A549 (cell line): Measurements from ENCODE around the gene ERRFI1. TPM values are rescaled to one million over a fixed set of nuclear protein-coding genes. Genes with fewer than 3 reads are reported as not detected.

ENCODE experiments used
- ATAC-seq, 2 experiments: fragments of 200-7000 bp in 1 of 2; fragments of >200 bp in 1 of 2; cut with Nextera tagmentation in 1 of 2; cut with Tn5 transposase in 1 of 2; 3 replicates each; pipeline versions ENCODE4 v1.8.0 to v1.9.1; 2018 to 2020; ENCODE audit warnings: mild to moderate bottlenecking in 1 of 2, moderate library complexity in 1 of 2
- CTCF ChIA-PET: fragments of 300-600 bp; sonication (Branson Sonifier 250); formaldehyde crosslinking; extraction: SDS; loops from one replicate; lab custom pipeline; 2021; ENCODE audit warnings: antibody characterized with exemption, inconsistent platforms; lab: Yijun Ruan, JAX
- POLR2A ChIA-PET: fragments of 350-600 bp; formaldehyde crosslinking; extraction: SDS; loops from one replicate; lab custom pipeline; 2021; ENCODE audit warnings: antibody characterized with exemption, inconsistent platforms; lab: Yijun Ruan, JAX
- DNase-seq, 2 experiments: peaks; one replicate each; pipeline versions ENCODE4 v3.0.0 to v3.0.0-alpha.2; 2011 to 2016; ENCODE audit warnings: low read depth in 1 of 2, low spot score in 1 of 2
- FAIRE-seq: peaks from 2 replicates; lab custom pipeline; 2011; peaks lifted over from hg19 to GRCh38; lab: Jason Lieb, UNC
- H3K27ac ChIP-seq, 2 experiments: fragments of >200 bp; sonication (Bioruptor Twin); formaldehyde crosslinking; 3 replicates each; pipeline ENCODE4 v1.5.1; 2016 to 2017
- H3K4me1 ChIP-seq: fragments of >200 bp; sonication (Bioruptor Twin); formaldehyde crosslinking; 3 replicates; pipeline ENCODE4 v1.6.1; 2016
- H3K4me2 ChIP-seq: fragments of >200 bp; sonication (Bioruptor Twin); formaldehyde crosslinking; 3 replicates; pipeline ENCODE4 v1.6.1; 2016
- H3K4me3 ChIP-seq: fragments of >200 bp; sonication (Bioruptor Twin); formaldehyde crosslinking; 3 replicates; pipeline ENCODE4 v1.5.1; 2016
- H3K9me3 ChIP-seq: fragments of >200 bp; sonication (Bioruptor Twin); formaldehyde crosslinking; 3 replicates; pipeline ENCODE4 v1.6.1; 2016
- BHLHE40 ChIP-seq: IDR thresholded peaks from 2 replicates; pipeline ENCODE4 v1.6.1; 2012; ENCODE audit warnings: low read depth, low read length, inconsistent platforms
- FOSB ChIP-seq: fragments of 250-450 bp; sonication (Bioruptor Pico); IDR thresholded peaks from 2 replicates; pipeline ENCODE4 v1.5.0; 2020; ENCODE audit warnings: mild to moderate bottlenecking, moderate library complexity
- FOSL2 ChIP-seq, 2 experiments: fragments of 450-650 bp in 1 of 2; fragments of >200 bp in 1 of 2; sonication (Bioruptor Twin) in 1 of 2; formaldehyde crosslinking; IDR thresholded peaks; 2 replicates each; pipeline versions ENCODE4 v1.5.0 to v1.6.1; 2016 to 2020; ENCODE audit warnings: mild to moderate bottlenecking in 1 of 2, moderate library complexity in 1 of 2
- GATA3 ChIP-seq: IDR thresholded peaks from 2 replicates; pipeline ENCODE4 v1.6.1; 2012; ENCODE audit warnings: borderline replicate concordance
- HOXB13 ChIP-seq: fragments of 250-450 bp; sonication (Bioruptor Pico); IDR thresholded peaks from 2 replicates; pipeline ENCODE4 v1.5.0; 2020; ENCODE audit warnings: low read depth, mild to moderate bottlenecking, moderate library complexity
- JUN ChIP-seq, 2 experiments: fragments of >200 bp; sonication (Bioruptor Twin); formaldehyde crosslinking; IDR thresholded peaks; 2 replicates in 1 of 2; 3 replicates in 1 of 2; pipeline ENCODE4 v1.6.1; 2016 to 2017
- KDM1A ChIP-seq: fragments of 200-600 bp; sonication (generic); IDR thresholded peaks from 2 replicates; pipeline ENCODE4 v1.6.1; 2016; ENCODE audit warnings: low read depth, mild to moderate bottlenecking
- MYC ChIP-seq: IDR thresholded peaks from 2 replicates; pipeline ENCODE4 v1.6.1; 2012; ENCODE audit warnings: mild to moderate bottlenecking, inconsistent platforms, low read length, improper control_type of control experiment, borderline replicate concordance
- NR3C1 ChIP-seq: fragments of >200 bp; sonication (Bioruptor Twin); formaldehyde crosslinking; IDR thresholded peaks from 3 replicates; pipeline ENCODE4 v1.6.1; 2017
- POLR2AphosphoS2 ChIP-seq: conservative IDR thresholded peaks from 2 replicates; pipeline ENCODE4 v1.6.1; 2012; ENCODE audit warnings: low read length, improper control_type of control experiment, inconsistent platforms
- SREBF2 ChIP-seq: fragments of 450-650 bp; IDR thresholded peaks from 2 replicates; pipeline ENCODE4 v1.6.1; 2014; ENCODE audit warnings: mild to moderate bottlenecking, moderate library complexity
- TFCP2L1 ChIP-seq: fragments of 250-450 bp; sonication (Bioruptor Pico); IDR thresholded peaks from 2 replicates; pipeline ENCODE4 v1.5.0; 2021; ENCODE audit warnings: mild to moderate bottlenecking
- ZC3H11A ChIP-seq: fragments of 450-650 bp; IDR thresholded peaks from 2 replicates; pipeline ENCODE4 v1.6.1; 2014; ENCODE audit warnings: antibody characterized with exemption, mild to moderate bottlenecking
- WGBS: methylation state at CpG from one replicate; pipeline ENCODE4 v1.1.6; 2017; ENCODE audit errors: missing lambda C conversion rate; 5-methylcytosine and 5-hydroxymethylcytosine counted together
- polyA plus RNA-seq, 4 experiments: library from polyadenylated mRNA; depleted of rRNA in 3 of 4; stranded (reverse); fragments of >200 nt; fragmentation: RNase III in 1 of 4; extraction: RNeasy Plus Mini Kit Qiagen cat#74134 plus additional on column Dnase treatment in 1 of 4; gene quantifications; 2 replicates in 3 of 4; 3 replicates in 1 of 4; pipeline ENCODE4 v1.2.3, GENCODE V29; 2011 to 2017
- TF ChIP-seq, protein P1 (sequence below): fragments of 200-600 bp; sonication (generic); IDR thresholded peaks from 2 replicates; pipeline ENCODE4 v1.6.1; 2016; ENCODE audit warnings: antibody characterized with exemption, mild to moderate bottlenecking, moderate library complexity
- TF ChIP-seq, protein P2 (sequence below): IDR thresholded peaks from 2 replicates; pipeline ENCODE4 v1.6.1; 2012; ENCODE audit warnings: low read depth, borderline replicate concordance
- TF ChIP-seq, protein P3 (sequence below): fragments of >200 bp; sonication (Bioruptor Twin); formaldehyde crosslinking; IDR thresholded peaks from 3 replicates; pipeline ENCODE4 v1.6.1; 2016
- TF ChIP-seq, protein P4 (sequence below): fragments of >200 bp; sonication (Bioruptor Twin); formaldehyde crosslinking; IDR thresholded peaks from 3 replicates; pipeline ENCODE4 v1.5.1; 2016
- TF ChIP-seq, protein P5 (sequence below): fragments of 150-350 bp; IDR thresholded peaks from 2 replicates; pipeline ENCODE4 v1.6.1; 2014; ENCODE audit warnings: low read depth, mild to moderate bottlenecking, low read length

ERRFI1 gene
- polyA plus RNA-seq, 2 of the 4 experiments (the other 2 are of a cell fraction): 51.0 to 217 TPM

DNA sequence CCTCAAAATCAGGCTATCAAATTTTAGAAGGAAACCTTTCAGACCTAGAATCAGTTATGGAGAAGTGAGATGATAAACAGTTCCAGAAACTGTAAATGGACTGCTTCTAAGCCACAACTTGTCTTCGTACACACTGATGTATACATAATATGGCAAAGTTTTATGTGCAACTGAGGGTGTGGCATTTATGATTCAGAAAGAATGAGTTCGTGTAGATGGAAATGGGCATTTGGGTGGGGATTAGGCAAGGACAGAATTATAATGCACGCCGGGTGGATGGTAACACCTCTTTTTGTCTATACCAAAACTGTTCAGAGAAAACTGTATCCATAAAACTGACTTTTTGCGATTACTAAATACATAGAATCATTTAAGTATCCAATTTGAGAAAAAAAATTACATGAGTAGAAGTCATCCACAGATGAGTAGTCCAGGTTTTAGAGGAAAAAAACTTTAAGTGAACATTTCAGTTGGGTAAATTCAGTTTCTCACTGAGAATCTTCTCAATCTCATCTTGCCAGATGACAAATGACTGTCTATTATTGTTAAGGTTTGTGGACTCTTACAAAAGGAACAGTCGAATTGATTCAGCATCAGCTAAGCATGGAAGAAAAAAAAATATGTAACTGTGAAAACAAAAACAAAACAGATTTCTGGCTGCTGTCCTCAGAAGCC lies 22.5 kb downstream of the ERRFI1 start (continued):
- TF ChIP-seq, protein P1, sequence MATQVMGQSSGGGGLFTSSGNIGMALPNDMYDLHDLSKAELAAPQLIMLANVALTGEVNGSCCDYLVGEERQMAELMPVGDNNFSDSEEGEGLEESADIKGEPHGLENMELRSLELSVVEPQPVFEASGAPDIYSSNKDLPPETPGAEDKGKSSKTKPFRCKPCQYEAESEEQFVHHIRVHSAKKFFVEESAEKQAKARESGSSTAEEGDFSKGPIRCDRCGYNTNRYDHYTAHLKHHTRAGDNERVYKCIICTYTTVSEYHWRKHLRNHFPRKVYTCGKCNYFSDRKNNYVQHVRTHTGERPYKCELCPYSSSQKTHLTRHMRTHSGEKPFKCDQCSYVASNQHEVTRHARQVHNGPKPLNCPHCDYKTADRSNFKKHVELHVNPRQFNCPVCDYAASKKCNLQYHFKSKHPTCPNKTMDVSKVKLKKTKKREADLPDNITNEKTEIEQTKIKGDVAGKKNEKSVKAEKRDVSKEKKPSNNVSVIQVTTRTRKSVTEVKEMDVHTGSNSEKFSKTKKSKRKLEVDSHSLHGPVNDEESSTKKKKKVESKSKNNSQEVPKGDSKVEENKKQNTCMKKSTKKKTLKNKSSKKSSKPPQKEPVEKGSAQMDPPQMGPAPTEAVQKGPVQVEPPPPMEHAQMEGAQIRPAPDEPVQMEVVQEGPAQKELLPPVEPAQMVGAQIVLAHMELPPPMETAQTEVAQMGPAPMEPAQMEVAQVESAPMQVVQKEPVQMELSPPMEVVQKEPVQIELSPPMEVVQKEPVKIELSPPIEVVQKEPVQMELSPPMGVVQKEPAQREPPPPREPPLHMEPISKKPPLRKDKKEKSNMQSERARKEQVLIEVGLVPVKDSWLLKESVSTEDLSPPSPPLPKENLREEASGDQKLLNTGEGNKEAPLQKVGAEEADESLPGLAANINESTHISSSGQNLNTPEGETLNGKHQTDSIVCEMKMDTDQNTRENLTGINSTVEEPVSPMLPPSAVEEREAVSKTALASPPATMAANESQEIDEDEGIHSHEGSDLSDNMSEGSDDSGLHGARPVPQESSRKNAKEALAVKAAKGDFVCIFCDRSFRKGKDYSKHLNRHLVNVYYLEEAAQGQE: no peak
- TF ChIP-seq POLR2AphosphoS2 (no peak), JUN (IDR thresholded peaks at IDR 0.05) (no peak)

DNA sequence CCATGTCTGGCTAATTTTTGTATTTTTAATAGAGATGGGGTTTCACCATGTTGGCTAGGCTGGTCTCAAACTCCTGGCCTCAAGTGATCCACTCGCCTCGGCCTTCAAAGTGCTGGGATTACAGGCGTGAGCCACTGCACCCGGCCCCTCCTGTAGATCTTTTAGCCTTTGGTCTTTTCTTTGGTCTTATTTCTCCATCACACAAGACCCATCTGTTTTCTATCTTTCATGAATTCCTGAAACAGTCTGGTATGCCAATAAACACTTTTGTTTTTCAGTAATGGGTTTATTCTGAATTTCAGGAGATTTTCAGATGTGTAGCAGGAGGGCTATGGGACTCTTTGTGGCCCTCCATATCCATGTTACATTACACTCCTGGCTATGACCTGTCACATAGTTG lies 23.2 kb downstream of the ERRFI1 start:
- CTCF ChIA-PET: interaction anchor here (0.5 to 0.6 kb wide), 2 partner anchors 10 to 202 kb away, joined by 3 read pairs; no protein-coding TSS in a partner anchor
- TF ChIP-seq NR3C1: no peak
- TF ChIP-seq, protein P2, sequence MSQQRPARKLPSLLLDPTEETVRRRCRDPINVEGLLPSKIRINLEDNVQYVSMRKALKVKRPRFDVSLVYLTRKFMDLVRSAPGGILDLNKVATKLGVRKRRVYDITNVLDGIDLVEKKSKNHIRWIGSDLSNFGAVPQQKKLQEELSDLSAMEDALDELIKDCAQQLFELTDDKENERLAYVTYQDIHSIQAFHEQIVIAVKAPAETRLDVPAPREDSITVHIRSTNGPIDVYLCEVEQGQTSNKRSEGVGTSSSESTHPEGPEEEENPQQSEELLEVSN: no peak
- TF ChIP-seq, protein P3, sequence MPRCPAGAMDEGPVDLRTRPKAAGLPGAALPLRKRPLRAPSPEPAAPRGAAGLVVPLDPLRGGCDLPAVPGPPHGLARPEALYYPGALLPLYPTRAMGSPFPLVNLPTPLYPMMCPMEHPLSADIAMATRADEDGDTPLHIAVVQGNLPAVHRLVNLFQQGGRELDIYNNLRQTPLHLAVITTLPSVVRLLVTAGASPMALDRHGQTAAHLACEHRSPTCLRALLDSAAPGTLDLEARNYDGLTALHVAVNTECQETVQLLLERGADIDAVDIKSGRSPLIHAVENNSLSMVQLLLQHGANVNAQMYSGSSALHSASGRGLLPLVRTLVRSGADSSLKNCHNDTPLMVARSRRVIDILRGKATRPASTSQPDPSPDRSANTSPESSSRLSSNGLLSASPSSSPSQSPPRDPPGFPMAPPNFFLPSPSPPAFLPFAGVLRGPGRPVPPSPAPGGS: no peak
- no peak for TF ChIP-seq KDM1A
- TF ChIP-seq SREBF2: no peak
- TF ChIP-seq, protein P4, sequence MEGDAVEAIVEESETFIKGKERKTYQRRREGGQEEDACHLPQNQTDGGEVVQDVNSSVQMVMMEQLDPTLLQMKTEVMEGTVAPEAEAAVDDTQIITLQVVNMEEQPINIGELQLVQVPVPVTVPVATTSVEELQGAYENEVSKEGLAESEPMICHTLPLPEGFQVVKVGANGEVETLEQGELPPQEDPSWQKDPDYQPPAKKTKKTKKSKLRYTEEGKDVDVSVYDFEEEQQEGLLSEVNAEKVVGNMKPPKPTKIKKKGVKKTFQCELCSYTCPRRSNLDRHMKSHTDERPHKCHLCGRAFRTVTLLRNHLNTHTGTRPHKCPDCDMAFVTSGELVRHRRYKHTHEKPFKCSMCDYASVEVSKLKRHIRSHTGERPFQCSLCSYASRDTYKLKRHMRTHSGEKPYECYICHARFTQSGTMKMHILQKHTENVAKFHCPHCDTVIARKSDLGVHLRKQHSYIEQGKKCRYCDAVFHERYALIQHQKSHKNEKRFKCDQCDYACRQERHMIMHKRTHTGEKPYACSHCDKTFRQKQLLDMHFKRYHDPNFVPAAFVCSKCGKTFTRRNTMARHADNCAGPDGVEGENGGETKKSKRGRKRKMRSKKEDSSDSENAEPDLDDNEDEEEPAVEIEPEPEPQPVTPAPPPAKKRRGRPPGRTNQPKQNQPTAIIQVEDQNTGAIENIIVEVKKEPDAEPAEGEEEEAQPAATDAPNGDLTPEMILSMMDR: no peak
- TF ChIP-seq, protein P5, sequence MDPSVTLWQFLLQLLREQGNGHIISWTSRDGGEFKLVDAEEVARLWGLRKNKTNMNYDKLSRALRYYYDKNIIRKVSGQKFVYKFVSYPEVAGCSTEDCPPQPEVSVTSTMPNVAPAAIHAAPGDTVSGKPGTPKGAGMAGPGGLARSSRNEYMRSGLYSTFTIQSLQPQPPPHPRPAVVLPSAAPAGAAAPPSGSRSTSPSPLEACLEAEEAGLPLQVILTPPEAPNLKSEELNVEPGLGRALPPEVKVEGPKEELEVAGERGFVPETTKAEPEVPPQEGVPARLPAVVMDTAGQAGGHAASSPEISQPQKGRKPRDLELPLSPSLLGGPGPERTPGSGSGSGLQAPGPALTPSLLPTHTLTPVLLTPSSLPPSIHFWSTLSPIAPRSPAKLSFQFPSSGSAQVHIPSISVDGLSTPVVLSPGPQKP: no peak
- TF ChIP-seq, protein P1: no peak
- no peak for TF ChIP-seq JUN (IDR thresholded peaks at IDR 0.05)
- TF ChIP-seq FOSL2 (IDR thresholded peaks at IDR 0.05): no peak
- TF ChIP-seq FOSL2 (CRISPR knock-in tag; IDR thresholded peaks at IDR 0.05): no peak
- no peak for TF ChIP-seq TFCP2L1 (CRISPR knock-in tag)
- TF ChIP-seq FOSB (CRISPR knock-in tag): no peak
- TF ChIP-seq ZC3H11A: no peak
- TF ChIP-seq BHLHE40: no peak
- no peak for TF ChIP-seq GATA3
- TF ChIP-seq POLR2AphosphoS2: no peak
- no peak for TF ChIP-seq HOXB13 (CRISPR knock-in tag)
- no peak for TF ChIP-seq MYC
- Histone ChIP-seq H3K4me2 (peak overlapping the region; percentile 84; the same call in 2 of the 3 replicates), H3K4me3 (no peak overlapping the region), H3K9me3 (0 out of 3 replicates have a peak, but pooled peaks cover 3% of the 10 kb centered on the region), H3K4me1 (peaks cover 49% of the 10 kb centered on the region), H3K27ac (peak overlapping the region; percentile 93 to 94)
- POLR2A ChIA-PET: no interaction called here
- ATAC-seq: no peak
- no peak for FAIRE-seq
- 91% methylated on average over 4 of the region's 4 CpGs for WGBS
- no peak for DNase-seq
